Liver (tissue), 3 donors: ENCODE data around the gene CLDN17.

Source experiments
- EGR1 ChIP-seq, 2 donors: IDR thresholded peaks; 2 replicates each; pipeline ENCODE4 v1.6.1; 2016 to 2018; ENCODE audit warnings: antibody characterized with exemption in 2 of 2, low read depth in 2 of 2
- HNF4A ChIP-seq, 2 donors: conservative IDR thresholded peaks; 2 replicates each; pipeline ENCODE4 v1.6.1; 2016; ENCODE audit warnings: antibody characterized with exemption in 2 of 2, mild to moderate bottlenecking in 2 of 2
- JUND ChIP-seq, 2 donors: IDR thresholded peaks; 2 replicates each; pipeline ENCODE4 v1.6.1; 2016; ENCODE audit warnings: antibody characterized with exemption in 2 of 2
- SP1 ChIP-seq: IDR thresholded peaks from 2 replicates; pipeline ENCODE4 v1.6.1; 2018; ENCODE audit warnings: antibody characterized with exemption, mild to moderate bottlenecking
- TAF1 ChIP-seq: conservative IDR thresholded peaks from 2 replicates; pipeline ENCODE4 v1.6.1; 2016; ENCODE audit warnings: antibody characterized with exemption, mild to moderate bottlenecking
- YY1 ChIP-seq: IDR thresholded peaks from 2 replicates; pipeline ENCODE4 v1.6.1; 2016; ENCODE audit warnings: antibody characterized with exemption, mild to moderate bottlenecking
- TF ChIP-seq, protein P1 (sequence below): fragments of 150-350 bp; IDR thresholded peaks from 2 replicates; pipeline ENCODE4 v1.5.1; 2017; ENCODE audit warnings: improper control_type of control experiment, low read depth, low read length; ENCODE audit not compliant: missing input control
- TF ChIP-seq, protein P2 (sequence below): IDR thresholded peaks from 2 replicates; pipeline ENCODE4 v1.6.1; 2016; ENCODE audit warnings: antibody characterized with exemption
- TF ChIP-seq, protein P3 (sequence below): IDR thresholded peaks from 2 replicates; pipeline ENCODE4 v1.6.1; 2016; ENCODE audit warnings: antibody characterized with exemption, mild to moderate bottlenecking
- donor health status: healthy.
- donor health status: healthy.

DNA sequence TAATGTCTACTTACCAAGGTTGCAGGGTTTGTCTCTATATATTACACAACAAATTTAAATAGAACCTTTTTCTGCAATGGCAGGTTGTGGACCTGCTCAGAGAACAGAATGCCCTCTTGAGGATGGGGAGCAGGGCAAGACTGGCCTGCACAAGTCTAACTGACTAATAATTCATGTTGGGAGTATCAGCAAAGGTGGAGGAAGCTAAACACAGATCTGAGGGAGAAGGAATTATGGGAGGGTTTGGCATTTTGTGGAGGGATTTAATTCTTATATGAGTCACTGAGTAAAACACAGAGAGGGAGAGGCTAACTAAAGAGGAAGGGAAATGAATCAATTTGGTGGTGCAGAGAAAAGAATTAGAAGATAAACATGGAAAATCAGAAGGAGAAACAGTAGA lies 40.0 kb downstream of the CLDN17 start:
- TF ChIP-seq SP1 (no peak), TAF1 (no peak), EGR1 (IDR thresholded peaks at IDR 0.05; ENCODE audit: low read depth in 2 of 2) (no peak), HNF4A (conservative IDR thresholded peaks at IDR 0.05) (no peak), JUND (IDR thresholded peaks at IDR 0.05) (no peak), YY1 (no peak)
- TF ChIP-seq, protein P1, sequence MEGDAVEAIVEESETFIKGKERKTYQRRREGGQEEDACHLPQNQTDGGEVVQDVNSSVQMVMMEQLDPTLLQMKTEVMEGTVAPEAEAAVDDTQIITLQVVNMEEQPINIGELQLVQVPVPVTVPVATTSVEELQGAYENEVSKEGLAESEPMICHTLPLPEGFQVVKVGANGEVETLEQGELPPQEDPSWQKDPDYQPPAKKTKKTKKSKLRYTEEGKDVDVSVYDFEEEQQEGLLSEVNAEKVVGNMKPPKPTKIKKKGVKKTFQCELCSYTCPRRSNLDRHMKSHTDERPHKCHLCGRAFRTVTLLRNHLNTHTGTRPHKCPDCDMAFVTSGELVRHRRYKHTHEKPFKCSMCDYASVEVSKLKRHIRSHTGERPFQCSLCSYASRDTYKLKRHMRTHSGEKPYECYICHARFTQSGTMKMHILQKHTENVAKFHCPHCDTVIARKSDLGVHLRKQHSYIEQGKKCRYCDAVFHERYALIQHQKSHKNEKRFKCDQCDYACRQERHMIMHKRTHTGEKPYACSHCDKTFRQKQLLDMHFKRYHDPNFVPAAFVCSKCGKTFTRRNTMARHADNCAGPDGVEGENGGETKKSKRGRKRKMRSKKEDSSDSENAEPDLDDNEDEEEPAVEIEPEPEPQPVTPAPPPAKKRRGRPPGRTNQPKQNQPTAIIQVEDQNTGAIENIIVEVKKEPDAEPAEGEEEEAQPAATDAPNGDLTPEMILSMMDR, result no peak
- TF ChIP-seq, protein P2, sequence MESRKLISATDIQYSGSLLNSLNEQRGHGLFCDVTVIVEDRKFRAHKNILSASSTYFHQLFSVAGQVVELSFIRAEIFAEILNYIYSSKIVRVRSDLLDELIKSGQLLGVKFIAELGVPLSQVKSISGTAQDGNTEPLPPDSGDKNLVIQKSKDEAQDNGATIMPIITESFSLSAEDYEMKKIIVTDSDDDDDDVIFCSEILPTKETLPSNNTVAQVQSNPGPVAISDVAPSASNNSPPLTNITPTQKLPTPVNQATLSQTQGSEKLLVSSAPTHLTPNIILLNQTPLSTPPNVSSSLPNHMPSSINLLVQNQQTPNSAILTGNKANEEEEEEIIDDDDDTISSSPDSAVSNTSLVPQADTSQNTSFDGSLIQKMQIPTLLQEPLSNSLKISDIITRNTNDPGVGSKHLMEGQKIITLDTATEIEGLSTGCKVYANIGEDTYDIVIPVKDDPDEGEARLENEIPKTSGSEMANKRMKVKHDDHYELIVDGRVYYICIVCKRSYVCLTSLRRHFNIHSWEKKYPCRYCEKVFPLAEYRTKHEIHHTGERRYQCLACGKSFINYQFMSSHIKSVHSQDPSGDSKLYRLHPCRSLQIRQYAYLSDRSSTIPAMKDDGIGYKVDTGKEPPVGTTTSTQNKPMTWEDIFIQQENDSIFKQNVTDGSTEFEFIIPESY, result no peak
- TF ChIP-seq, protein P3, sequence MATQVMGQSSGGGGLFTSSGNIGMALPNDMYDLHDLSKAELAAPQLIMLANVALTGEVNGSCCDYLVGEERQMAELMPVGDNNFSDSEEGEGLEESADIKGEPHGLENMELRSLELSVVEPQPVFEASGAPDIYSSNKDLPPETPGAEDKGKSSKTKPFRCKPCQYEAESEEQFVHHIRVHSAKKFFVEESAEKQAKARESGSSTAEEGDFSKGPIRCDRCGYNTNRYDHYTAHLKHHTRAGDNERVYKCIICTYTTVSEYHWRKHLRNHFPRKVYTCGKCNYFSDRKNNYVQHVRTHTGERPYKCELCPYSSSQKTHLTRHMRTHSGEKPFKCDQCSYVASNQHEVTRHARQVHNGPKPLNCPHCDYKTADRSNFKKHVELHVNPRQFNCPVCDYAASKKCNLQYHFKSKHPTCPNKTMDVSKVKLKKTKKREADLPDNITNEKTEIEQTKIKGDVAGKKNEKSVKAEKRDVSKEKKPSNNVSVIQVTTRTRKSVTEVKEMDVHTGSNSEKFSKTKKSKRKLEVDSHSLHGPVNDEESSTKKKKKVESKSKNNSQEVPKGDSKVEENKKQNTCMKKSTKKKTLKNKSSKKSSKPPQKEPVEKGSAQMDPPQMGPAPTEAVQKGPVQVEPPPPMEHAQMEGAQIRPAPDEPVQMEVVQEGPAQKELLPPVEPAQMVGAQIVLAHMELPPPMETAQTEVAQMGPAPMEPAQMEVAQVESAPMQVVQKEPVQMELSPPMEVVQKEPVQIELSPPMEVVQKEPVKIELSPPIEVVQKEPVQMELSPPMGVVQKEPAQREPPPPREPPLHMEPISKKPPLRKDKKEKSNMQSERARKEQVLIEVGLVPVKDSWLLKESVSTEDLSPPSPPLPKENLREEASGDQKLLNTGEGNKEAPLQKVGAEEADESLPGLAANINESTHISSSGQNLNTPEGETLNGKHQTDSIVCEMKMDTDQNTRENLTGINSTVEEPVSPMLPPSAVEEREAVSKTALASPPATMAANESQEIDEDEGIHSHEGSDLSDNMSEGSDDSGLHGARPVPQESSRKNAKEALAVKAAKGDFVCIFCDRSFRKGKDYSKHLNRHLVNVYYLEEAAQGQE, result no peak
